Measurements from ENCODE around the gene SYCN. TPM values are rescaled to one million over a fixed set of nuclear protein-coding genes. Genes with fewer than 3 reads are reported as not detected.

SYCN gene
- polyA plus RNA-seq, 1 donor, result not detected

GRCh38 chr19:39194832-39195542 lies 9.1 kb downstream of the SYCN start:
- Histone ChIP-seq H3K4me3 (ENCODE audit: low read length) (no peak overlapping the region), H3K27ac (ENCODE audit: low read length) (no peak overlapping the region), H3K4me1 (ENCODE audit: control insufficient read depth, insufficient read depth, low read length) (peaks cover 19% of the 10 kb centered on the region), H3K9me3 (ENCODE audit: control insufficient read depth, low read depth, low read length) (no peaks in the 10 kb centered on the region), H3K27me3 (ENCODE audit: control insufficient read depth, insufficient read depth, low read length) (peaks cover 49% of the 10 kb centered on the region), H3K36me3 (ENCODE audit: control insufficient read depth, insufficient read depth, low read length) (no peaks in the 10 kb centered on the region)
- WGBS (ENCODE audit: insufficient coverage, low lambda C conversion rate), result no CpG with 5 or more reads among the region's 9 CpGs
- peak in 1 of 2 donors; percentile 62 for DNase-seq

- peaks cover 40% of the 10 kb centered on the region for H3K27me3 ChIP-seq (ENCODE audit: control insufficient read depth, insufficient read depth, low read length)
- no peak overlapping the region for H3K4me3 ChIP-seq (ENCODE audit: low read length)
- no peaks in the 10 kb centered on the region for H3K36me3 ChIP-seq (ENCODE audit: control insufficient read depth, insufficient read depth, low read length)
- H3K27ac ChIP-seq (ENCODE audit: low read length), result no peak overlapping the region
- peak; percentile 54 to 76 for DNase-seq
- peaks cover 19% of the 10 kb centered on the region for H3K4me1 ChIP-seq (ENCODE audit: control insufficient read depth, insufficient read depth, low read length)
- no CpG with 5 or more reads among the region's 8 CpGs for WGBS (ENCODE audit: insufficient coverage, low lambda C conversion rate)
- no peaks in the 10 kb centered on the region for H3K9me3 ChIP-seq (ENCODE audit: control insufficient read depth, low read depth, low read length)
Observed at GRCh38 chr19:39193803-39194202, 10.3 kb downstream of the SYCN start.

- Histone ChIP-seq H3K27ac (ENCODE audit: low read length) (no peak overlapping the region), H3K9me3 (ENCODE audit: control insufficient read depth, low read depth, low read length) (no peaks in the 10 kb centered on the region), H3K36me3 (ENCODE audit: control insufficient read depth, insufficient read depth, low read length) (no peaks in the 10 kb centered on the region), H3K27me3 (ENCODE audit: control insufficient read depth, insufficient read depth, low read length) (peaks cover 31% of the 10 kb centered on the region), H3K4me1 (ENCODE audit: control insufficient read depth, insufficient read depth, low read length) (peaks cover 19% of the 10 kb centered on the region), H3K4me3 (ENCODE audit: low read length) (no peak overlapping the region)
- DNase-seq, result no peak
- no CpG with 5 or more reads among the region's 2 CpGs for WGBS (ENCODE audit: insufficient coverage, low lambda C conversion rate)
Observed at GRCh38 chr19:39192846-39193245, 11.2 kb downstream of the SYCN start.

- WGBS (ENCODE audit: insufficient coverage, low lambda C conversion rate), result 25% methylated on average over 2 of the region's 11 CpGs
- Histone ChIP-seq H3K9me3 (ENCODE audit: control insufficient read depth, low read depth, low read length) (no peaks in the 10 kb centered on the region), H3K4me1 (ENCODE audit: control insufficient read depth, insufficient read depth, low read length) (peaks cover 12% of the 10 kb centered on the region), H3K27ac (ENCODE audit: low read length) (no peak overlapping the region), H3K36me3 (ENCODE audit: control insufficient read depth, insufficient read depth, low read length) (no peaks in the 10 kb centered on the region), H3K27me3 (ENCODE audit: control insufficient read depth, insufficient read depth, low read length) (peaks cover 13% of the 10 kb centered on the region), H3K4me3 (ENCODE audit: low read length) (no peak overlapping the region)
- DNase-seq, result no peak
Observed at GRCh38 chr19:39190768-39191167, 13.3 kb downstream of the SYCN start.

- no CpG with 5 or more reads among the region's 6 CpGs for WGBS (ENCODE audit: insufficient coverage, low lambda C conversion rate)
- no peak for DNase-seq
- Histone ChIP-seq H3K4me3 (ENCODE audit: low read length) (no peak overlapping the region), H3K27me3 (ENCODE audit: control insufficient read depth, insufficient read depth, low read length) (peaks cover 3% of the 10 kb centered on the region), H3K9me3 (ENCODE audit: control insufficient read depth, low read depth, low read length) (no peaks in the 10 kb centered on the region), H3K36me3 (ENCODE audit: control insufficient read depth, insufficient read depth, low read length) (no peaks in the 10 kb centered on the region), H3K4me1 (ENCODE audit: control insufficient read depth, insufficient read depth, low read length) (peaks cover 5% of the 10 kb centered on the region), H3K27ac (ENCODE audit: low read length) (no peak overlapping the region)
Observed at GRCh38 chr19:39188960-39189359, 15.1 kb downstream of the SYCN start.

- Histone ChIP-seq H3K4me1 (ENCODE audit: control insufficient read depth, insufficient read depth, low read length) (no peaks in the 10 kb centered on the region), H3K4me3 (ENCODE audit: low read length) (no peak overlapping the region), H3K27ac (ENCODE audit: low read length) (no peak overlapping the region), H3K36me3 (ENCODE audit: control insufficient read depth, insufficient read depth, low read length) (no peaks in the 10 kb centered on the region), H3K9me3 (ENCODE audit: control insufficient read depth, low read depth, low read length) (no peaks in the 10 kb centered on the region), H3K27me3 (ENCODE audit: control insufficient read depth, insufficient read depth, low read length) (peaks cover 3% of the 10 kb centered on the region)
- no CpG with 5 or more reads among the region's 8 CpGs for WGBS (ENCODE audit: insufficient coverage, low lambda C conversion rate)
- DNase-seq, result no peak
Observed at GRCh38 chr19:39187552-39187943, 16.5 kb downstream of the SYCN start.

- Histone ChIP-seq H3K9me3 (ENCODE audit: control insufficient read depth, low read depth, low read length) (no peaks in the 10 kb centered on the region), H3K27ac (ENCODE audit: low read length) (no peak overlapping the region), H3K4me1 (ENCODE audit: control insufficient read depth, insufficient read depth, low read length) (no peaks in the 10 kb centered on the region), H3K27me3 (ENCODE audit: control insufficient read depth, insufficient read depth, low read length) (peaks cover 3% of the 10 kb centered on the region), H3K36me3 (ENCODE audit: control insufficient read depth, insufficient read depth, low read length) (peaks cover 3% of the 10 kb centered on the region), H3K4me3 (ENCODE audit: low read length) (no peak overlapping the region)
- no peak for DNase-seq
- WGBS (ENCODE audit: insufficient coverage, low lambda C conversion rate), result 100% methylated on average over 4 of the region's 8 CpGs
Observed at GRCh38 chr19:39186391-39186790, 17.7 kb downstream of the SYCN start.

GRCh38 chr19:39183104-39183503 lies 21.0 kb downstream of the SYCN start:
- Histone ChIP-seq H3K27ac (ENCODE audit: low read length) (no peak overlapping the region), H3K36me3 (ENCODE audit: control insufficient read depth, insufficient read depth, low read length) (peaks cover 27% of the 10 kb centered on the region), H3K9me3 (ENCODE audit: control insufficient read depth, low read depth, low read length) (no peaks in the 10 kb centered on the region), H3K27me3 (ENCODE audit: control insufficient read depth, insufficient read depth, low read length) (peaks cover 3% of the 10 kb centered on the region), H3K4me3 (ENCODE audit: low read length) (no peak overlapping the region), H3K4me1 (ENCODE audit: control insufficient read depth, insufficient read depth, low read length) (no peaks in the 10 kb centered on the region)
- DNase-seq, result no peak
- 100% methylated on average over 1 of the region's 8 CpGs for WGBS (ENCODE audit: insufficient coverage, low lambda C conversion rate)

GRCh38 chr19:39182174-39182505 lies 21.9 kb downstream of the SYCN start:
- no peak for DNase-seq
- Histone ChIP-seq H3K4me3 (ENCODE audit: low read length) (no peak overlapping the region), H3K27ac (ENCODE audit: low read length) (no peak overlapping the region), H3K9me3 (ENCODE audit: control insufficient read depth, low read depth, low read length) (no peaks in the 10 kb centered on the region), H3K27me3 (ENCODE audit: control insufficient read depth, insufficient read depth, low read length) (no peaks in the 10 kb centered on the region), H3K4me1 (ENCODE audit: control insufficient read depth, insufficient read depth, low read length) (no peaks in the 10 kb centered on the region), H3K36me3 (ENCODE audit: control insufficient read depth, insufficient read depth, low read length) (peaks cover 36% of the 10 kb centered on the region)
- 100% methylated on average over 1 of the region's 4 CpGs for WGBS (ENCODE audit: insufficient coverage, low lambda C conversion rate)

- H3K4me3 ChIP-seq (ENCODE audit: low read length), result no peak overlapping the region
- DNase-seq, result no peak
- no CpG with 5 or more reads among the region's 21 CpGs for WGBS (ENCODE audit: insufficient coverage, low lambda C conversion rate)
- H3K36me3 ChIP-seq (ENCODE audit: control insufficient read depth, insufficient read depth, low read length), result peaks cover 39% of the 10 kb centered on the region
- H3K27me3 ChIP-seq (ENCODE audit: control insufficient read depth, insufficient read depth, low read length), result no peaks in the 10 kb centered on the region
- no peaks in the 10 kb centered on the region for H3K4me1 ChIP-seq (ENCODE audit: control insufficient read depth, insufficient read depth, low read length)
- no peaks in the 10 kb centered on the region for H3K9me3 ChIP-seq (ENCODE audit: control insufficient read depth, low read depth, low read length)
- no peak overlapping the region for H3K27ac ChIP-seq (ENCODE audit: low read length)
Observed at GRCh38 chr19:39181500-39182173, 22.4 kb downstream of the SYCN start.

- Histone ChIP-seq H3K36me3 (ENCODE audit: control insufficient read depth, insufficient read depth, low read length) (peaks cover 48% of the 10 kb centered on the region), H3K4me1 (ENCODE audit: control insufficient read depth, insufficient read depth, low read length) (no peaks in the 10 kb centered on the region), H3K9me3 (ENCODE audit: control insufficient read depth, low read depth, low read length) (no peaks in the 10 kb centered on the region), H3K4me3 (ENCODE audit: low read length) (no peak overlapping the region), H3K27ac (ENCODE audit: low read length) (no peak overlapping the region), H3K27me3 (ENCODE audit: control insufficient read depth, insufficient read depth, low read length) (no peaks in the 10 kb centered on the region)
- no peak for DNase-seq
- no CpG with 5 or more reads among the region's 9 CpGs for WGBS (ENCODE audit: insufficient coverage, low lambda C conversion rate)
Observed at GRCh38 chr19:39180749-39181148, 23.3 kb downstream of the SYCN start.
